GM13976 (cell line): ENCODE data around the gene CKAP5.
"Not testable (repeated sequence)": the region's sequence is repeated elsewhere in the genome, so short reads cannot be mapped to it uniquely, and the experiment has no call there.

Source experiments
- DNase-seq: peaks from one replicate; pipeline ENCODE4 v3.0.0; 2012; ENCODE audit warnings: low spot score
- in situ Hi-C: fragments of 300-500 bp; cut with MboI; formaldehyde crosslinking; loops from one replicate; pipeline ENCODE4 v1.12.0; 2022; ENCODE audit warnings: low sequenced_read_pairs, mixed read lengths, inconsistent platforms; ENCODE audit not compliant: unreplicated experiment
- TF ChIP-seq, protein P1 (sequence below): IDR thresholded peaks from 2 replicates; pipeline ENCODE4 v1.5.1; 2012; ENCODE audit warnings: borderline replicate concordance, mild to moderate bottlenecking; ENCODE audit not compliant: insufficient read depth; ENCODE audit errors: extremely low read depth, missing control alignments, control extremely low read depth

CKAP5 gene

DNA sequence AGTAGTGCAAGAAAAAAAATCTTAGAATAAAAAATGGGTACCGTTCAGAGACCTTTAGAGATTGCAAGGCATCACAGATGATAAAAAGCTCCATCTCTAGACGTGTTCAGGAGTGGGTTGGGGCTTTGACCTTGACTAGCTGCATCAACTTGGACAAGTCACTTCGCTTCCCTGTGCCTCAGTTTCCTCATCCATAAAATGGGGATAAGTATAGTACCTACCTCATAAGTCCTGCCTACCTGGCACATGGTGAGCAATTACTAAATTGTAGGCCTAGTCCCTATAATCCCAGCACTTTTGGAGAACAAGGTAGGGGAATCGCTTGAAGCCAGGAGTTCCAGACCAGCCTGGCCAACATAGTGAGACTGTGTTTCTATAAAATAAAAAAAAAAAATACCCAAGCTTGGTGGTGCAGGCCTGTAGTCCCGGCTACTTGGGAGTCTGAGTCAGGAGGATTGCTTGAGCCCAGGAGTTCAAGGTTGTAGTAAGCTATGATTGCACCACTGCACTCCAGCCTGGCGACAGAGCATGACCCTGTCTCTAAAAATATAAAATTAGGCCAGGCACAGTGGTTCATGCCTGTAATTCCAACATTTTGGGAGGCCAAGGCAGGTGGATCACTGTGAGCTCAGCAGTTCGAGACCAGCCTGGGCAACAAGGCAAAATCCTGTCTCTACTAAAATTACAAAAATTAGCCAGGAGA is 133.1 kb downstream of the CKAP5 start:
- in situ Hi-C loops = no loop called here
- TF ChIP-seq, protein P1, sequence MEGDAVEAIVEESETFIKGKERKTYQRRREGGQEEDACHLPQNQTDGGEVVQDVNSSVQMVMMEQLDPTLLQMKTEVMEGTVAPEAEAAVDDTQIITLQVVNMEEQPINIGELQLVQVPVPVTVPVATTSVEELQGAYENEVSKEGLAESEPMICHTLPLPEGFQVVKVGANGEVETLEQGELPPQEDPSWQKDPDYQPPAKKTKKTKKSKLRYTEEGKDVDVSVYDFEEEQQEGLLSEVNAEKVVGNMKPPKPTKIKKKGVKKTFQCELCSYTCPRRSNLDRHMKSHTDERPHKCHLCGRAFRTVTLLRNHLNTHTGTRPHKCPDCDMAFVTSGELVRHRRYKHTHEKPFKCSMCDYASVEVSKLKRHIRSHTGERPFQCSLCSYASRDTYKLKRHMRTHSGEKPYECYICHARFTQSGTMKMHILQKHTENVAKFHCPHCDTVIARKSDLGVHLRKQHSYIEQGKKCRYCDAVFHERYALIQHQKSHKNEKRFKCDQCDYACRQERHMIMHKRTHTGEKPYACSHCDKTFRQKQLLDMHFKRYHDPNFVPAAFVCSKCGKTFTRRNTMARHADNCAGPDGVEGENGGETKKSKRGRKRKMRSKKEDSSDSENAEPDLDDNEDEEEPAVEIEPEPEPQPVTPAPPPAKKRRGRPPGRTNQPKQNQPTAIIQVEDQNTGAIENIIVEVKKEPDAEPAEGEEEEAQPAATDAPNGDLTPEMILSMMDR = no peak
- no peak for DNase-seq

DNA sequence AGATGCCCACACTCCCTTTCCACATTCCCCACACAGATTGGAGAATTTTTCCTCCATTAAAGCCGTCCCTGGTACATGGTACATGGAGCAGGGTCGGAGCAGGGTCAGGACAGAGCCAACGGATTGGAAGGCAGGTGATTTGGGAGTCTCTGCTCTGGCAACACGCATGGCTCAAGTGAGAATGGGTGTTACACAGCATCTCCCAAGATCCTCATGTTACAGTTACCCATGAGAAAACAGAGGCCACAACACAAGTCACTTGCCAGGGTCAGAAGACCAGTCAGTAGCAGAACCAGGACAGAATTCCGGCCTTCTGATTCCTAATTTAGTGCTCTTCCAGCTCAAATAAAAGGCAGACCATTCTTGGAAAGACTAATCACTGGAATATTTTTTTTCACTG is 134.8 kb downstream of the CKAP5 start:
- TF ChIP-seq, protein P1 = no peak
- no peak for DNase-seq
- in situ Hi-C loops = no loop called here

DNA sequence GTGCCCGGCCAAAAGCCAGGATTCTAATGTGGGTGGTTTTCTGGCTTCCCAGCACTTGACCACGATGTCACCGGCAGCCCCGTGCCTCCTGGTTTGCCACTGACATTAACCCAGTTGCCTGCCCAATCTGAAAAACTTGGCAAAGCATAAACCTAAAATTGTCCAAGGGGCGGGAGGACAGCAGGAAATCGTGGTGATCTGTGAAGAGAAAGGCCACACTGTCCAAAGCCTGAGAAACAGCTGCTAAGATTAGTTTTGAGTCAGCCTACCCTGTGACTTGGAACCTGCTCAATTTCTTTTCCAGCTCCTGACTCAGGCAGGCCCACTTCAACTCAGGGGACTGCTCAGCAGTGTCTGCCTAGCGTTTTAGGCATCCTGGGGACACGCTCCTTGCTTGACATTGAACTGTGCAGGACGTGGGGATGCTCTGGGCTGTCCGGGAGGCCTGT is 135.2 kb downstream of the CKAP5 start:
- in situ Hi-C loops = no loop called here
- DNase-seq = no peak

DNA sequence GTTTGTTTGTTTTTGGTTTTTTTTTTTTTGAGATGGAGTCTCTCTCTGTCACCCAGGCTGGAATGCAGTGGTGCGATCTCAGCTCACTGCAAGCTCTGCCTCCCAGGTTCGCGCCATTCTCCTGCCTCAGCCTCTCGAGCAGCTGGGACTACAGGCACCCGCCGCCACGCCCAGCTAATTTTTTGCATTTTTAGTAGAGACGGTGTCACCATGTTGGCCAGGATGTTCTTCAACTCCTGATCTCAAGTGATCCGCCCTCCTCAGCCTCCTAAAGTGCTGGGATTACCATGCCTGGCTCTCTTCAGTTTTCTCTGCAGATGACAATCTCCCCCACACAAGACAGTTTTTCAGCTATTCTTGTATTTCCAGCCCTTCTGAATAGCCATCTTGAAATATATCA is 136.7 kb downstream of the CKAP5 start:
- in situ Hi-C loops, DNase-seq: not testable (repeated sequence)

More for the DNA sequence above, 135.2 kb downstream of the CKAP5 start:
- TF ChIP-seq, protein P1 = no peak

DNA sequence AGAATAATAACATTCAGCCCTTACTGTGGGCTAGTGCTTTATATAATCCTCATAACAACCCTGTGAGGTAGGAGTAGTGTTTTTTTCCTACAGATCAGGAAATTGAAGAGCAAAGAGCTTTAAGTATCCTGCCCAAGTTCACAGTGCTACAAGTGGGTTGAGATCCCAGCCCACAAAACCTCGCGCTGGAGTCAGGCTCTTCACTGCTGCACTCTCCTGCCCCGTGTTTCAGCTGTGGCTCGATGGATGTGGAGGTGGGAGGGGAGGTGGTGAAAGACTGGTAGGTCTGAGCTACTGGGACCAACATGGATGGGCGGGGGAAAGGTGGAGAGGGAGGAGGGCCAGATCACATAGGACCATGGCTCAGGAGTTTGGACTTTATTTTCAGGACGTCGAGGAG is 139.2 kb downstream of the CKAP5 start:
- in situ Hi-C loops = no loop called here
- no peak for DNase-seq
- TF ChIP-seq, protein P1 = no peak

DNA sequence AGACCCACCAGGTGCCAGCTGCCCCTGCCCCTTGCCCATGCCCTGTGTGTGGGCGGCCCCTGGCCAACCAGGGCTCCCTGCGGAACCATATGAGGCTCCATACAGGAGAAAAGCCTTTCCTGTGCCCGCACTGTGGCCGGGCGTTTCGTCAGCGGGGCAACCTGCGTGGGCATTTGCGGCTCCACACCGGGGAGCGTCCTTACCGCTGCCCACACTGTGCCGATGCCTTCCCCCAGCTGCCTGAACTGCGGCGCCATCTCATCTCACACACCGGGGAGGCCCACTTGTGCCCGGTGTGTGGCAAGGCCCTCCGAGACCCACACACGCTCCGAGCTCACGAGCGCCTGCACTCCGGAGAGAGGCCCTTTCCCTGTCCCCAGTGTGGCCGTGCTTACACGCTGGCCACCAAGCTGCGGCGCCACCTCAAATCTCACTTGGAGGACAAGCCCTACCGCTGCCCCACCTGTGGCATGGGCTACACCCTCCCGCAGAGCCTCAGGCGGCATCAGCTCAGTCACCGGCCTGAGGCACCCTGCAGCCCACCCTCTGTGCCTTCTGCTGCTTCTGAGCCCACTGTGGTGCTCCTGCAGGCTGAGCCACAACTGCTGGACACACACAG is 140.9 kb downstream of the CKAP5 start:
- no peak for DNase-seq
- TF ChIP-seq, protein P1 = no peak
- in situ Hi-C loops = no loop called here

DNA sequence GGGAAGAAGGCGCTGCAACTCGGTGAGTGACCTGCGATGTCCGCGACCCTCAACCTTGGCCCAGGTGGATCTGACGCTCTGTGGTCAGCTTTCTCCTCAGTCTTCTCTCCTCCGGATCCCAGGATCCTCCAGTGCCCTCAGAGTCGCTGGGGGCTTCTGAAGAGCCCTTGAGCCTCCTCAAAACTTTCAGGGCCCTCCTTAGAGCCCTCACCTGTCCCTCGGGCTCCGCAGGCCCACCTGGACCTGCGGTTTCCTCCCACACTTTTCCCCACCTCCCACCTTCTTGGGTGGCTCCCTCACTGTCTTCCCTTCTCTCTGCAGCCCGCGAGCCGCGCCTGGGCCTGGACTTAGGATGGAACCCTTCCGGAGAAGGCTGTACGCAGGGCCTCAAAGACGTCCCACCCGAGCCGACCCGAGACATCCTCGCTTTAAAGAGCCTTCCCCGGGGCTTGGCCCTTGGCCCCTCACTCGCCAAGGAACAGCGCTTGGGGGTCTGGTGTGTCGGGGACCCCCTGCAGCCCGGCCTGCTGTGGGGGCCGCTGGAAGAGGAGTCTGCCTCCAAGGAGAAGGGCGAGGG is 144.9 kb downstream of the CKAP5 start:
- no peak for DNase-seq
- TF ChIP-seq, protein P1 = no peak
- in situ Hi-C loops = no loop called here
